ENCODE measurements around the gene NDC80. TPM values are rescaled to one million over a fixed set of nuclear protein-coding genes. Genes with fewer than 3 reads are reported as not detected.

NDC80 gene
- total and polyA plus RNA-seq, 11 donors, result 0.09 to 5.0 (median 0.35) TPM; not detected in 1

- 0 to 1% (median 0%) methylated on average over 11 to 100 of the region's 100 CpGs for WGBS, 4 donors
- H3K4me3 ChIP-seq, result peak within 1 kb of the TSS; percentile 66 to 99 (median 92)
- peak; percentile 87 to 94 (median 91) for DNase-seq
- H3K9me3 ChIP-seq, result no peaks in the 10 kb centered on the region
- no peaks in the 10 kb centered on the region for H3K36me3 ChIP-seq
- H3K27ac ChIP-seq, result peak within 1 kb of the TSS; percentile 94 to 99 (median 98)
- intact Hi-C loops (cut with DNase I), result loop anchor here in 7 of 10 donors (1.0 to 5.0 kb wide), 4 partner anchors 83 to 88 kb away; partner anchors contain the start of genes METTL4 (in 6 of the 7) and NDC80 (in 6 of the 7)
- ATAC-seq, result peak; percentile 75 to 91 (median 88)
- no peaks in the 10 kb centered on the region for H3K27me3 ChIP-seq
- H3K4me1 ChIP-seq, result peaks cover 0 to 44% (median 23%) of the 10 kb centered on the region in 12 donors
- no peak for TF ChIP-seq CTCF (IDR thresholded peaks at IDR 0.05)
- TF ChIP-seq POLR2A (IDR thresholded peaks at IDR 0.05), result peak in 1 of 2 donors; percentile 87
Observed at GRCh38 chr18:2655178-2655953, 84.0 kb downstream of the NDC80 start, which contains the start of gene SMCHD1. TSS of gene SMCHD1 (plus strand) at chr18:2655726. CDS start at chr18:2656076, 350 bp downstream.

- DNase-seq (no peak), ATAC-seq (peak in 2 of 4 donors; percentile 6 to 37)
- TF ChIP-seq POLR2A (IDR thresholded peaks at IDR 0.05) (no peak), CTCF (IDR thresholded peaks at IDR 0.05) (peak in 2 of 12 donors; percentile 22 to 25)
- Histone ChIP-seq H3K9me3 (no peaks in the 10 kb centered on the region), H3K4me1 (peaks cover 0 to 46% (median 23%) of the 10 kb centered on the region in 12 donors), H3K27ac (peak overlapping the region; percentile 94 to 99 (median 98)), H3K27me3 (no peaks in the 10 kb centered on the region), H3K36me3 (peaks cover 0 to 3% (median 0%) of the 10 kb centered on the region in 9 donors), H3K4me3 (peak overlapping the region; percentile 66 to 99 (median 92))
- WGBS, 4 donors, result 1 to 7% (median 1%) methylated on average over 3 to 37 of the region's 37 CpGs
- intact Hi-C loops (cut with DNase I), result loop anchor here in 7 of 10 donors (1.0 to 5.0 kb wide), 4 partner anchors 84 to 89 kb away; partner anchors contain the start of genes METTL4 (in 6 of the 7) and NDC80 (in 6 of the 7)
Observed at GRCh38 chr18:2655954-2656236, 84.5 kb downstream of the NDC80 start.

GRCh38 chr18:2656237-2656980, 85.1 kb downstream of the NDC80 start:
- Histone ChIP-seq H3K36me3 (peaks cover 0 to 6% (median 0%) of the 10 kb centered on the region in 9 donors), H3K9me3 (no peaks in the 10 kb centered on the region), H3K4me1 (peaks cover 0 to 46% (median 23%) of the 10 kb centered on the region in 12 donors), H3K27ac (peak overlapping the region; percentile 94 to 99 (median 98)), H3K27me3 (no peaks in the 10 kb centered on the region), H3K4me3 (peak overlapping the region; percentile 66 to 99 (median 92))
- DNase-seq, result peak; percentile 64 to 82 (median 72)
- intact Hi-C loops (cut with DNase I), result loop anchor here in 4 of 10 donors (5.0 kb wide), 2 partner anchors 84 to 89 kb away; partner anchors contain the start of genes METTL4 (in 3 of the 4) and NDC80 (in 3 of the 4)
- ATAC-seq, result peak; percentile 69 to 80 (median 80)
- TF ChIP-seq CTCF (IDR thresholded peaks at IDR 0.05) (no peak), POLR2A (IDR thresholded peaks at IDR 0.05) (no peak)
- 0 to 1% (median 0%) methylated on average over 35 to 49 of the region's 49 CpGs for WGBS, 4 donors
